ENCODE results near the gene INO80B. TPM values are rescaled to one million over a fixed set of nuclear protein-coding genes. Genes with fewer than 3 reads are reported as not detected.

The INO80B gene
- 23.9 and 33.5 TPM in 2 replicates for total RNA-seq (2011; cell fraction: chromatin; rRNA removed; ENCODE audit: low replicate concordance)
- total RNA-seq (2011; cell fraction: nucleolus; rRNA removed) = 19.1 and 19.8 TPM in 2 replicates
- total RNA-seq (2011; cell fraction: nucleoplasm; rRNA removed) = 14.8 and 21.1 TPM in 2 replicates
- 9.0 and 14.3 TPM in 2 replicates for total RNA-seq (2014; rRNA removed)
- 17.1 and 17.9 TPM in 2 replicates for total RNA-seq (2014; rRNA removed; fragmentation: Illumina TruSeq; extraction: Trizol)
- total RNA-seq (2015; rRNA removed; fragmentation: Illumina TruSeq; extraction: Trizol) = 9.9 and 10.6 TPM in 2 replicates
- 18.4 and 22.6 TPM in 2 replicates for total RNA-seq (2021)
- polyA plus RNA-seq (2011; rRNA removed) = 5.9 and 8.9 TPM in 2 replicates
- polyA plus RNA-seq (2011; cell fraction: cytosol; rRNA removed) = 1.9 and 5.8 TPM in 2 replicates
- 33.7 and 52.6 TPM in 2 replicates for polyA plus RNA-seq (2011; cell fraction: nucleus; rRNA removed)
- polyA plus RNA-seq (2012) = 11.7 and 21.7 TPM in 2 replicates
- polyA plus RNA-seq (2014; fragmentation: Illumina TruSeq; extraction: Trizol) = 8.5 and 10.0 TPM in 2 replicates
- polyA plus RNA-seq (2014; fragmentation: Nextera tagmentation; extraction: Ambion mirVana) = under 1 TPM; 0.41 to 0.66 TPM
- 11.0 and 11.5 TPM in 2 replicates for polyA plus RNA-seq (2014; rRNA removed)
- 3.9 and 8.4 TPM in 2 replicates for polyA minus RNA-seq (2011; rRNA and poly(A)+ RNA removed)
- 0.95 TPM in 1 of 2 replicates, not detected in the other for polyA minus RNA-seq (2011; cell fraction: cytosol; rRNA and poly(A)+ RNA removed)
- 11.1 and 15.1 TPM in 2 replicates for polyA minus RNA-seq (2011; cell fraction: nucleus; rRNA and poly(A)+ RNA removed)
- percentile 59 among the genes with signal in this experiment for Bru-seq, nascent RNA
- percentile 46 among the genes with signal in this experiment for BruChase-seq, experiment 1, labeled RNA remaining after a 2-hour chase
- BruChase-seq, experiment 2, labeled RNA remaining after a 6-hour chase = percentile 50 among the genes with signal in this experiment
- long read RNA-seq, experiment 1, partial matches to known transcripts = 0 of 4 reads
- long read RNA-seq, experiment 1, other reads (novel, unspliced or antisense) = 0 of 4 reads
- long read RNA-seq, experiment 2, transcript INO80B-201 (5 exons, 1,261 nt) = major isoform, 5 of 8 reads
- long read RNA-seq, experiment 2, partial matches to known transcripts = 0 of 8 reads
- long read RNA-seq, experiment 2, other reads (novel, unspliced or antisense) = 2 of 8 reads
- long read RNA-seq, experiment 3 = 0 reads

DNA sequence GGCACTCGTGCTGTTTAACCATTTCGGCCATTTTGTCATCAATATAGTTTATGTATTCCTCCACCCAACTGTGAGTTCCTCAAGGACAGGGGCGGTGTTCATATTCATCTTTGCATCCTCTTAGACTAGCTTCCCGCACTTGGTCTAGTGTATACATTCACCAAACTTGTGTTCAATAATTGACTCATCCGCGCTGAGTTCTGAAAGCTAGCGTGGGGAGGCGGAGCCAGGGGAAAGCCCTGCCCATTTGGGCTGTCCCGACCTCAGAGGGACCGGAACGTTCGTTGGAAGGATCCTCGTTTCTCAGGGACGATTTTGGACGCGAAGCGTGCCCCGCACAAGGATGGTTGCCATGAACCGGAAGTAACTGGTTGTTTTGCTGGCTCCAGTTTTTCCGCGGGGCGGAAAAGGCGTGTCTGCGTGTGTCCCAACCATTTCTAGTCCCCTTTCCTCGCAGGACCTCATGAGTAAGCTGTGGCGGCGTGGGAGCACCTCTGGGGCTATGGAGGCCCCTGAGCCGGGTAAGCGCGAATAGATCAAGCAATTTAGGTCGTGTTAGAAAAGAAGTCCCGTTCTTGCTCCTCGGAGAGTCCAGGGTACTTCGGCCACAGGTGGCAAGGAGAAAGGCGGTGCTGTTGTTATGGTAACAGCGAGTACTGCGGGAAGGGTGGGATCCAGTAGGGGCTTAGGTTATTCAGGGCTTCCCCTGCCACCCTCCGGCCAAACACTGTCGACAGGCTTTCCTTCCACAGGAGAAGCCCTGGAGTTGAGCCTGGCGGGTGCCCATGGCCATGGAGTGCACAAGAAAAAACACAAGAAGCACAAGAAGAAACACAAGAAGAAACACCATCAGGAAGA lies at the start of gene INO80B:
Gene INO80B, plus strand, starts transcription at position 434 of the 858 bp plus-strand sequence. Its CDS starts 30 bp downstream, at position 464.
- 2% methylated on average over 40 of the region's 40 CpGs for WGBS (ENCODE audit: insufficient coverage, low coverage, missing lambda C conversion rate)
- peaks cover 9 to 27% of the 10 kb centered on the region in 2 experiments for H3K4me1 ChIP-seq (replicated peaks in 1 of 2; ENCODE audit: control insufficient read depth in 2 of 2, insufficient read depth in 2 of 2, low read length in 2 of 2)
- peak; percentile 99 for FAIRE-seq
- TF ChIP-seq, protein P1, sequence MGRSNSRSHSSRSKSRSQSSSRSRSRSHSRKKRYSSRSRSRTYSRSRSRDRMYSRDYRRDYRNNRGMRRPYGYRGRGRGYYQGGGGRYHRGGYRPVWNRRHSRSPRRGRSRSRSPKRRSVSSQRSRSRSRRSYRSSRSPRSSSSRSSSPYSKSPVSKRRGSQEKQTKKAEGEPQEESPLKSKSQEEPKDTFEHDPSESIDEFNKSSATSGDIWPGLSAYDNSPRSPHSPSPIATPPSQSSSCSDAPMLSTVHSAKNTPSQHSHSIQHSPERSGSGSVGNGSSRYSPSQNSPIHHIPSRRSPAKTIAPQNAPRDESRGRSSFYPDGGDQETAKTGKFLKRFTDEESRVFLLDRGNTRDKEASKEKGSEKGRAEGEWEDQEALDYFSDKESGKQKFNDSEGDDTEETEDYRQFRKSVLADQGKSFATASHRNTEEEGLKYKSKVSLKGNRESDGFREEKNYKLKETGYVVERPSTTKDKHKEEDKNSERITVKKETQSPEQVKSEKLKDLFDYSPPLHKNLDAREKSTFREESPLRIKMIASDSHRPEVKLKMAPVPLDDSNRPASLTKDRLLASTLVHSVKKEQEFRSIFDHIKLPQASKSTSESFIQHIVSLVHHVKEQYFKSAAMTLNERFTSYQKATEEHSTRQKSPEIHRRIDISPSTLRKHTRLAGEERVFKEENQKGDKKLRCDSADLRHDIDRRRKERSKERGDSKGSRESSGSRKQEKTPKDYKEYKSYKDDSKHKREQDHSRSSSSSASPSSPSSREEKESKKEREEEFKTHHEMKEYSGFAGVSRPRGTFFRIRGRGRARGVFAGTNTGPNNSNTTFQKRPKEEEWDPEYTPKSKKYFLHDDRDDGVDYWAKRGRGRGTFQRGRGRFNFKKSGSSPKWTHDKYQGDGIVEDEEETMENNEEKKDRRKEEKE (IDR thresholded peaks at IDR 0.05; ENCODE audit: borderline replicate concordance in 1 of 2, control insufficient read depth in 1 of 2, low read depth in 2 of 2, low read length in 1 of 2) = peak in 1 of 2 experiments; percentile 98; a peak in 2 of 4 replicates
- TF ChIP-seq KAT8 (IDR thresholded peaks at IDR 0.05; ENCODE audit: low read depth) (no peak; the same call in 1 of the 2 replicates), PRPF4 (IDR thresholded peaks at IDR 0.05; ENCODE audit: insufficient read depth, low read depth, low read length, poor library complexity, severe bottlenecking) (no peak), HNRNPK (IDR thresholded peaks at IDR 0.05; ENCODE audit: low read depth, low read length, poor library complexity, severe bottlenecking) (no peak), RCOR1 (IDR thresholded peaks at IDR 0.05; ENCODE audit: borderline replicate concordance in 1 of 2, low read depth in 2 of 2, low read length in 2 of 2) (peak in 1 of 2 experiments; percentile 60; a peak in 2 of 4 replicates), WHSC1 (IDR thresholded peaks at IDR 0.05; ENCODE audit: low read length) (no peak)
- TF ChIP-seq, protein P2, sequence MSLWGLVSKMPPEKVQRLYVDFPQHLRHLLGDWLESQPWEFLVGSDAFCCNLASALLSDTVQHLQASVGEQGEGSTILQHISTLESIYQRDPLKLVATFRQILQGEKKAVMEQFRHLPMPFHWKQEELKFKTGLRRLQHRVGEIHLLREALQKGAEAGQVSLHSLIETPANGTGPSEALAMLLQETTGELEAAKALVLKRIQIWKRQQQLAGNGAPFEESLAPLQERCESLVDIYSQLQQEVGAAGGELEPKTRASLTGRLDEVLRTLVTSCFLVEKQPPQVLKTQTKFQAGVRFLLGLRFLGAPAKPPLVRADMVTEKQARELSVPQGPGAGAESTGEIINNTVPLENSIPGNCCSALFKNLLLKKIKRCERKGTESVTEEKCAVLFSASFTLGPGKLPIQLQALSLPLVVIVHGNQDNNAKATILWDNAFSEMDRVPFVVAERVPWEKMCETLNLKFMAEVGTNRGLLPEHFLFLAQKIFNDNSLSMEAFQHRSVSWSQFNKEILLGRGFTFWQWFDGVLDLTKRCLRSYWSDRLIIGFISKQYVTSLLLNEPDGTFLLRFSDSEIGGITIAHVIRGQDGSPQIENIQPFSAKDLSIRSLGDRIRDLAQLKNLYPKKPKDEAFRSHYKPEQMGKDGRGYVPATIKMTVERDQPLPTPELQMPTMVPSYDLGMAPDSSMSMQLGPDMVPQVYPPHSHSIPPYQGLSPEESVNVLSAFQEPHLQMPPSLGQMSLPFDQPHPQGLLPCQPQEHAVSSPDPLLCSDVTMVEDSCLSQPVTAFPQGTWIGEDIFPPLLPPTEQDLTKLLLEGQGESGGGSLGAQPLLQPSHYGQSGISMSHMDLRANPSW (CRISPR knock-in tag; IDR thresholded peaks at IDR 0.05) = no peak

More for the DNA sequence above, at the start of gene INO80B:
- H4K20me1 ChIP-seq (replicated peaks; ENCODE audit: control insufficient read depth, insufficient read depth, low read length) = no peaks in the 10 kb centered on the region
- BruUV-seq (replicated peaks) = TSS peak; percentile 66
- ATAC-seq (peak; percentile 82), DNase-seq (ENCODE audit: extremely low read depth in 1 of 4, low spot score in 3 of 4) (peak; percentile 84 to 98 (median 88))
- H3K9me3 ChIP-seq (replicated peaks; ENCODE audit: control insufficient read depth, insufficient read depth, low read depth, low read length) = no peaks in the 10 kb centered on the region
- intact Hi-C loops (cut with micrococcal nuclease) = loop anchor here (1.0 to 2.0 kb wide), 2 partner anchors 28 to 74 kb away; partner anchors contain the start of genes AUP1, CCDC142, HTRA2 and TTC31
- H3K79me2 ChIP-seq (ENCODE audit: control insufficient read depth, insufficient read depth, low read length) = peaks cover 10% of the 10 kb centered on the region; the same call in 1 of the 3 replicates
- peak within 1 kb of the TSS; percentile 94 for H2AFZ ChIP-seq (ENCODE audit: low read depth, low read length)
- peak within 1 kb of the TSS; percentile 64 for H3K27ac ChIP-seq (ENCODE audit: extremely low read depth, low read depth, low read length)
- H3K9ac ChIP-seq (ENCODE audit: insufficient read depth in 1 of 2, low read depth in 2 of 2, low read length in 2 of 2) = peak within 1 kb of the TSS; percentile 59 to 91
- H3K4me2 ChIP-seq (ENCODE audit: insufficient read depth, low read length) = peak within 1 kb of the TSS; percentile 84
- H3K4me3 ChIP-seq = peak within 1 kb of the TSS; percentile 68
- no peaks in the 10 kb centered on the region for H3K9me1 ChIP-seq (ENCODE audit: control insufficient read depth, insufficient read depth, low read length)
- in situ Hi-C loops (cut with MboI) = no loop called here
- POLR2A ChIA-PET = interaction anchor here (0.6 to 1.3 kb wide), 9 partner anchors 9 to 78 kb away, joined by 3 to 7 read pairs (median 4); partner anchors contain the start of genes CCDC142, MOGS and TTC31
- no peaks in the 10 kb centered on the region for H3K27me3 ChIP-seq (ENCODE audit: control insufficient read depth in 2 of 2, insufficient read depth in 2 of 2, low read length in 2 of 2)
- CTCF ChIA-PET (ENCODE audit: low intra/inter-chr PET ratio) = interaction anchor here (0.6 kb wide), 1 partner anchor 28 kb away, joined by 3 read pairs; the partner anchor contains the start of genes CCDC142 and TTC31
- 0 out of 3 replicates have a peak, but pooled peaks cover 10% of the 10 kb centered on the region for H3K36me3 ChIP-seq (ENCODE audit: control insufficient read depth, insufficient read depth, low read length)

Data from K562 (cell line).